Cerebellar nuclear complex (tissue), 1 donor: Measurements from ENCODE around the gene HDHD5.

Source experiments
- DNase-seq, 2 experiments: peaks; one replicate each; lab custom pipeline; 2025; lab: John Stamatoyannopoulos, UW

The HDHD5 gene

DNA sequence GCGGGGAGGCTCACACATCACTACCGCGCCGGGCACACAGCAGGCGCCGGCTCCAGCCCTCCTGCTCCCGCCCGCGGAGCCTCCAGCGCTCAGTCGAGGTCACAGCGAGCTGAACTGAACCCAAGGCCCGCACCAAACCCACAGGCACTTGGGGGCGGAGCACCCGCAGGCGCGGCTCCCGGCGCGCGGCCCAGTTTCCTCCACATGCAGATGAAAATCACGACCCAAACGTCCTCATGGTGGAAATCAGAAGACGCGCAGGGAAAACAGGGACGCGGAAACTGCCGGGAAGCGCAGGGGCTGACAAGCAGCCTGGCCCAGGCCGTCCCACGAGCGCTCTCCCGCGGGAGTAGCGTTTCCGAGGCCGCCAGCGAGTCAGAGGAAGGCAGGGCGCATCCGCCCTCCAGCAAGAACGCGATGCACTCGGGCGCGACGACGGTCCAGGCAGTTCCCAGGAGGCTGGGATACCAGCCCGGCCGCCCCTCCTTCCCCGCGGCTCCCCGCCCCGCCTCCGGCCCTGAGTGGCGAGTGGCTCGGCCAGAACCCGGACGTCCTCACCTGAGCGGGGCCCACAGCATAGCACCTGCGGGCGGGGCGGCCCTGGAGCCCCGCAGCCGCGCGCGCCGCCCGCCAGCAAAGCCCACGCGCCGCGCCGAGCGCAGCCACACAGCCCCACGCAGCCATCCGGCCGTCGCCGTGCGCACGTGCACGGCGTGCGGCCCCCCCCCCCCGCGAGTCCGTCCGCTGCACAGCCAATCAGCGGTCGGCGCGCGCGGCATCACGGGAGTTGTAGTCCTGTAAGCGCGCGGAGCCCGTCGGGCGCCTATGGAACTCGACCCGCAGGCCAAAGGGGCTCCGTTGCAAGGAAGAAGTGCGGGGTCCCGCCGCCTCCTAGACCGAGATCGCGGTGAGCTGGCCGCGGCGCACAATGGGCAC lies at the start of gene HDHD5:
HDHD5 (minus strand) TSS at position 710 of the 936 bp plus-strand sequence; CDS start at position 684, 26 bp downstream.
- DNase-seq = peak in 1 of 2 experiments; percentile 26

DNA sequence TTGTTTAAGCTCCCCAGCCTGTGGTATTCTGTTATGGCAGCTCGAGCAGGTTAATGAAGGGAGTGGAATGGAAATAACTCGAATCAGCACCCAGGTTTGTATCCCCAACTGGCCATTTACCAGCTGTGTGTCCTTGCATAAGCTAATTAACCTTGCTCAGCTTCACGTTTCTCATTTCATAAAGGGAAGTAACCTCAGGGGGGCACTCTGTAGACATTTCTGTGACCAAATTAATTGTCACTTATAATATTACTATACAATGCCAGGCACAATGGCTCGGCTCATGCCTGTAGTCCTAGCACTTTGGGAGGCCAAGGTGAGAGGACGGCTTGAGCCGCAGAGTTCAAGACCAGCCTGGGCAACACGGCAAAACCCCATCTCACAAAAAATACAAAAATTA lies 46.4 kb upstream of the HDHD5 start:
- DNase-seq = no peak

DNA sequence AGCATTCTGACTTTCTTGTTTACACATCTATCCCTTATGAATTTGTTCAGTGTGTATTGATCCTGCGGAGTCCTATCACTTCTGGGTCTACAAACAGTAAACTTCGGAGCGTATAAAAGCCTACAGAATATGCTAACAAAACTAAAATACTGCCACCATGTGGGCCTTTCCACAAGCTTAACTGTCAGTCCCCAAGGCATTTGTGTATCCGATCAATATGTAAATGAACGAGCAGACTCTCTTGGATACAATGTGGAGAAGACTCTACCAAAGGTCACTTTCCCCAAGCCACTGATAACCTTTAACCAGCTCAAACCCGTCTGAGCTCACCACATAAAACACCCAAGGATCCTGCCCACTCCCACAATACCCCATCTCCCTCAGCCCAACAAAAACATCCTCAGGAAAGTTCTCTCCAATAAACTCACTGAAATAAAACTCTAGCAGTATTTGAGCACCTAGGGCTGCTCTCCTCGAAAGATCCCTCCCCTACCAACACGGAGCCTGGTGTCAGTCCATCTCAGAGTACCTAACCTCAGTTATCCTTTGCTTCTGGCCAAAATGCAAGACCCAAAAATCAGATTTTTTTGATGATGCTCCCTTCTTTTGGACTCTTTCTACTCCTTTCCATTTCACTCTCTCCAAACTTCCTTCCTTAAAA lies 42.3 kb upstream of the HDHD5 start:
- no peak for DNase-seq

DNA sequence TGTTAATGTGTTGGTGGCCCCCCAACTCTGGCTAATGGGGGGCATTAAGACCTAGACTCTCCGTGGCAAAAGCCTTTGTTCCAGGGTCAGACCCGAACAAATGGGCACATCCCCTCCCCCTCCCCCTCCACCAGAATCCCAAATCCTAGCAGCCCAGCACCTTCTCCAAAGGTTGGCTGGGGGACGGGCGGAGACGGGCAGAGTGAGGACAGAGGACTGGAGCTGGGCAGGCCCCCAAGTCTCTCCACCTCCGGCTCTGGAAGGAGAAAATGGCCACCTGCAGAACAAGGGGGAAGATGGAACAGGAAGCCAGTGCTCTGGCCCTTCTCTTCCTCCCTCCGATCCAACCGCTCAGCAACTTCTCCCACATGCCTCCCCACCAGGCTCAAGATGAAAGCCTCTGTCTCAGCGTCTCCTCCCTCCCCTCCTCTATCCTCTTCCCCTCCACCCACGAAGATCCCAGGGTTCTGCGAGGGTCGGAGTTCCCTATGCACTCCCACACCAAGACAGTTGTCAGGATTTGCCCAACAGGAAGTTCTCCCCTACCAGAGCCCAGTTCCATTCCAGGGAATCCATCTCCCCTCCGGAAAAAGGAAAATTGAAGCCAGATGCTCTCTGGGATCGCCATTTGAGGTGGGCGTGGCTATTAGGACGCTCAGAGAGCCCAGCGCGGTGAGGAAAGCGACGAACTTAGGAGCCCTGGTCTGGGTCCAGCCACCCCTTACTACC lies 40.1 kb upstream of the HDHD5 start:
- no peak for DNase-seq

DNA sequence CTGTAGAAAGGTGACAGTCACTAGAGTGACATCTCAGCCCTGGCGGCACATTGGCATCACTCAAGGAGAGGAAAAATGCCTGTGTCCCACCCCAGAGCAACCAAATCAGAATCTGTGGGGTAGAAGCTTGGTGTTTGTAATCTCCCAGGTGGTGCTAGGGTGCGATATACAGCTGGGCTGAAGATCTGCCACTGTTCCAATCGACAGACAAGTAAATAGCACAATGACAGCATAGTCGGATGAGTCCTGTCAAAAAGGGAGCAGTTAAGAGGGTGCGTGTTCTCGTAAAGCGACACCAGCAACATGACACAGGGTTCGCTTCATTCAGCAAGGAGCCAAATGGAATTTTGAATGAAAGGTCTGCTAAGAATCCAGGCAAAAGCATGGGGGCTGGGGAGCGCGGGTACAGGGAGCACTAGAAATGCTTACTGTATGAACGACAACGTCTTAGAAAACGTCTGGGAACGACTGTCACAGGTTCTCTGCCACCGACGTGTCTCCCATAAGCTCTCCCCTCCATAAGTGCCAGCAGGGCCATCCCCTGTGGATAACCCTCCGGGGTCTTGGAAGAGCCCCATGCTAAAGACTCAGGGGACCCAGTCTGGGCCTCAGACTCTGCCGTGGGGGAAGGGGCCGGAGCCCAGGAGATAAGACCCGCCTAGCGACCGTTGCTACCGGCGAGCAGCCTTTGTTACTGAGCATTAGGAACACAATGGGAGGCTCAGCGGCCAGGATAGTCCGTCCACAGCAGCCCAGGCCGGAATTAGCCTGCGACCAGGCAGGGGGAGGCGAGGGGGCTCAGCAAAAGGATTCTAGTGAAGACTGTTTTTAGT lies 39.3 kb upstream of the HDHD5 start:
- DNase-seq = no peak

DNA sequence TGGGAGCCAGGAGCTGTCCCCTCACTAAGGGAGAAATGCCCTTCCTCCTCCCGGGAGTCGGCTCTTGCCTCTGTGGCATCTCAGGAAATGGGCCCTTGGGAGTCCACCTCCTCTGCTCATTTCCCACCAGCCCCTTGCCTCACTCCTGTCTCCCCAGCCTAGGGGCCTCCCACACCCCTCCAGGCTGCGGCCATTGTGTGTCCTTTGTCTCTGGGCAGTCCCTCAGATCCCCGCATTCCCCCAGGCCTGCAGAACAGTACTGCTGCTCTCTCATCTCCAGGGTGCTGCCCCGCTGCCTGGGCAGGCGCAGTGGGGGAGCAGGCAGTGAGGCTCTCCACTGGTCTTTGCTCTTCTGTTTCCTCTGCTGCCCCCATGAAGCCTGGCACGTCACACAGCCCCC lies 35.1 kb upstream of the HDHD5 start:
- no peak for DNase-seq

DNA sequence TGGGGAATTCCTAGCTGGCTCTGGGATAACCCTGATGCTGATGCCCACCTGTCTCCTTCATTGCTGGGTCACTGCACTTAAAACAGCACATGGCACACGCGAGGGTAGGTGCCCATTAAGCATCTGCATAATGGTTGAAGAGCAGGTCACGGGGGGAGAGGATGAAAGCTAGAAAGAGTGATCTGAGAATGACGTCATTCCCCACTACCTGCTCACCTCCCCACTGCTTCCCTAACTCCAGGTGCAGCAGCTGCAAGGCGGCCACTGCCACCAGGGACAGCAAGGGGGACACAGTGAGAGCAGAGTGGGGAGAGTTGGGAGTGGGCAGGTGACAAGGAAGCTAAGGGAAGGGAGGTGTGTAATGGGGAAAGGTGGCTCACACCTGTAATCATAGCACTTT lies 33.1 kb upstream of the HDHD5 start:
- no peak for DNase-seq

DNA sequence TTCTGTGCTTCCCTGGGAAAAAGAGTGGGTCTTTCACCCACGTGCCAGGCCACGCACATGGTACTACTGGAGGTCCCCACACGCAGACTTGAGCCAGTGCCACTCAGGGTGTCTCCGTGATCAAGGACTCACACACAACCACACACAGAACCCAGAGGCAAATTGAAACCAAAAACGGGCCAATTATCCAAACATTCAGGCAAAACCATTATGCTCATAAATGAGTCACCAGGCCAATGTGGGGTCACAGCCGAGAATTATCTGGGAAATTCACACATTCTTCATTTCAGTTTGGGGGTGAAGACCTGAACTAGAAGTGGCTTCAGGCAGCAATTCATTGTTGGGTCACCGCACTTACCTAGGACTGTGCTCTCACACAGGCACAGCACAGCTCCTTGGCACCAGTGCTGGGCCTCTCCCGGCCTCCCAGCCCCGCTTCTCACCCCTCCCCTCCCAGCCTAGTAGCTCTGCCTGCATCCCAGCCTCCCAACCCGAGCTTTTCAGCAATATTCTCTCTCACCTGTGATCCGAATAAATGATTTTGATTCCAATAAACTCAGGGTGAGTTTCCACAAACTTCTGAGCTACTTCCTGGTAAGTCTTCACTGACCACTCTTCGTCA lies 32.2 kb upstream of the HDHD5 start:
- DNase-seq = no peak

DNA sequence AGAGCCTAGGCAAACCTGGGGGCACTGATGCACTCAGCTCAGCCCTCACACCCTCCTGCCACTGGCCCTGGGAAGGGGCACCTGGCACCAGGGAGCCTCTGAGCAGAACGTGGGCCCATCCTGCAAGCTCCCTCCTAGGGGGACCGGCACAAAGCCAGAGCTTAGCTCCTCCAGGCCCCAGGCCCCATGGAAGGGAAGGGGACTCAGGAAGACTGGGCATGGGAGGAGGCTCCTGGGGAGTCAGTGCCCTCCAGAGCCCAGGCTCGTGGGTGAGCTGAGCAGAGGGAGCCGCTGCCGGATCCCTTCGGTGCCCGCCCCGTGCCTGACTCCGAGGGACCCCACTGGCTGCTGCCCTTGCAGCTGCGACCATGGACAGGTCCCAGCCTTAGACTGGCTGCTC lies 31.6 kb upstream of the HDHD5 start:
- DNase-seq = no peak

DNA sequence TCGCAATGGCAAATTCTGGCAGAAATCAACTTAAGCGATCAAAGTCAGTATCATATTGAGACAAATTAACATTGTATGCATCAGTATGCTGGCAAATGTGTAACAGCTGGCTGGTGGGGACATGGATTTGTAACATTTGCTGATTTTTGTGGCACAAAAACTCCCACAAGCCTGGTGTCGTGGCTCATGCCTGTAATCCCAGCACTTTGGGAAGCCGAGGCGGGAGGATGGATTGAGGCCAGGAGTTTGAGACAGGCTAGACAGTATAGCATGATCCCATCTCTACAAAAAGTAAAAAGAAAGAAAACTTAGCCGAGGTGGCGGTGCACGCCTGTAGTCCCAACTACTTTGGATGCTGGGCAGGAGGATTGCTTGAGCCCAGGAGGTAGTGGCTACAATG lies 17.6 kb upstream of the HDHD5 start:
- no peak for DNase-seq

DNA sequence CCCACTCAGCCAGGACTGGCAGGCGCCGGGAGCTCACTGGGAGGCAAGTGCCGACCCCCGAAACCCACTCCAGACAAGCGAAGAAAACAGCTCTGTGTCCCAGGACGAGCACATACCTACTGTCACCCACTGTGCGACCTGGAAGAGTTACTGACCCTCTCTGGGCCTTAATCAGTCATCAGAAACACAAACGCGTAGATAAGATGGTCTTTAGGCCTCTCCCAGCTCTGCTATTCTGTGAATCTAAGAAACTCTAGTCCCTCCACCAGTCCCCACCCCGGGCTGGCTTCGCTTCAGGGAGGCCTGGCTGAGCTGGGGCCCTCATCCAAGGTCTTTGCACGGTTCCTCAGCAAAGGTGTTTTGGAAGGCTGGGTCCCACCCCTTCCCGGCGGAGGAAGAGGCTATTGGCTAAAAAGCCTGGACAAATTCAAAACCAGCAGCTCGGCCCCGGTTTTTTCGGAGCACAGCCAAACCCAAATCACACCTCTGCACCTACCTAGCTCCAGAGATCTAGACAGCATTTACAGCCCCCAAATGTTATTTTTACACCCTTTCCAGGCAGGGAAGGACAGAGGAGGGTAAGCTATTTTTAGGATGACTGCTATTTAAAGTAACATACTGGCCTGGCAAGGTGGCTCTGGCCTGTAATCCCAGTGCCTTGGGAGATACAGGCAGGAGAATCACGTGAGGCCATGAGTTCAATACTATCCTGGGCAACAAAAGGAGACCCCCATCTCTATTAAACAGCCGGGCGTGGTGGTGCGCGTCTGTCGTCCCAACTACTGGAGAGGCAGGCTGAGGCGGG lies 13.2 kb upstream of the HDHD5 start:
- peak in 1 of 2 experiments; percentile 79 for DNase-seq

DNA sequence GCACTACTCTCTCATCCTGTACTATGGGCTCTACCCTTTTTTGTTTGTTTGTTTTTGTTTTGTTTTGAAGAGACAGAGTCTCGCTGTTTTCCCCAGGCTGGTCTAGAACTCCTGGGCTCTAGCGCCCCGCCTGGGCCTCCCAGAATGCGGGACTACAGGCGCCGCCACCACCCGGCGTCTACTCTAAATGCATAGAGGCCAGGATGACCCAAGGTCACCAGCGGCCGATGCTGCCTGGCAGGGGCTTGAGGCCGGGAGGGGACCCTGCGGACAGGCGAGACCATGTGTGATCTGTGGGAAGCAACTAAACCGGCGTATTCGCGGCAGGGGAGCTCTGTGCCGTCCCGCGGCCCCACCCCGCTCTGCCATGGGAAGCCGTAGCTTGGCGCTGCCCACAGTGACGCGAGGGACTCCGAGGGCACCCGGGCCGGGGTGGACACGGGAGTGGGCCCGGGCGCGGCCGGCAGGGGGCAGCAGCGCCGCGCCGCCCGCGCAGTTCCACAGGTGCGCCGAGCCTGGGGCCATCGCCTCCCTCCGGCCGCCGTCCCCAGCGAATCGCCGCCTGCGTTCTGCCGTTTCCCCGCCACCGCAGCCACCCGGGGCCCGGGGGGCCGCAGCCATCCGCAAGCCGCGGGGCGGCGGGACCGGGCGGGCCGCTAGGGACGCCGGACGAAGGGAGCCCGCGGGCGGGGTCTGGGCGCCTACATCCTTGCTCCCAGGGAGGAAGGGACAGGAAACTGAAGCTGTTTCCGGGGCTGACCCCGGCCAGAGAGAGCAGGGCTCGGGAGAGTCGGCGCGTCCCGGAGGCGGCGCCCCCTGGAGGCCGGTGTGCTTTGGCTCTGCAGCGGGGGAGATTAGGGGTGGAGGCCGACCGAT lies 12.3 kb upstream of the HDHD5 start:
- DNase-seq = peak in 1 of 2 experiments; percentile 77

DNA sequence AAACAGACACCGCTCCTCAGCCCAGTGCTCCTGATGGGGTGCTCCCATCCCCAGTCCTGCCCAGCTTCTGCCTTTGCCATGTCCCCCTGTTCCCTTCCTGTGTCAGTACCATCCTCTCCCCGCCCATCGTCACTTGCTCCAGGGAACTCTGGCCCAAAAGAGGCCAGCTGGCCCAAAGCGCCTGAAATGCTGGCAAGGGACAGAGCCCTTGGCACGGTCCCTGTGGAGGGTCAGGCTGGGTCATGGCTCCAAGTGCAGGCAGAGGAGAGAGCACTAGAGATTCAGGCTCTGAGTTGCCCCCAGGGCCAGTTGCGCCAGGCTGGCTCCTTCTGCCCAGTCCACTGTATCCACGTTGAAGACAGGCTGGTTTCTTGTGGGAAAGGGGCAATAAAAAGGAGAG lies 8.4 kb upstream of the HDHD5 start:
- DNase-seq = no peak

DNA sequence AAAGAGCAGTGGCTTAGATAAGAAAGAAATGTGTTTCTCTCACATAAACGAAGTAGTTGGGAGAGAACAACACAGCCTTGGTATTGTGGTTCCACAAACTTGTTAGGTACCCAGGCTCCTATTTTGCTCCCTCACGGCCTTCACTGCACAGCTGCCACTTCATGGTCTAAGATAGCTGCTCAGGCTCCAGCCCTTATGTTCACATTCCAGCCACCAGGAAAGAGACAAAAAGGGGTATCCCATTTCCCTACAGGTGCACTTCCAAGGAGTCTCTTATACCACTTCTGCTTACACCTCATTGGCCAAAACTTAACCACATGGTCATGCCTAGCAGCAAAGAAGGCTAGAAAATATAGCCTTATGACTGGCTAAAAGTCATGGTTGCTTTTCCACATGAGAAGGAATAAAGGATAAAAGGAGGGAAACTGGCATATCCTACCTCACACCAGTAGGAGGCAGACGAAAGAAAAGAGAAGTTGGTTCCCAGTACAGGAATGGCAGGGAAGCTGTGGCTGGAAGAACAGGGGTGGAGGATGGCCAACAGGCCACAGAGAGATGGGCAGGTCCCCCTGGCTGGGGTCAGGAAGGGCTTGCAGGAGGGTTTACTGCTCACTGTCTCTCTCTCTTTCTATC lies 5.4 kb upstream of the HDHD5 start:
- no peak for DNase-seq

DNA sequence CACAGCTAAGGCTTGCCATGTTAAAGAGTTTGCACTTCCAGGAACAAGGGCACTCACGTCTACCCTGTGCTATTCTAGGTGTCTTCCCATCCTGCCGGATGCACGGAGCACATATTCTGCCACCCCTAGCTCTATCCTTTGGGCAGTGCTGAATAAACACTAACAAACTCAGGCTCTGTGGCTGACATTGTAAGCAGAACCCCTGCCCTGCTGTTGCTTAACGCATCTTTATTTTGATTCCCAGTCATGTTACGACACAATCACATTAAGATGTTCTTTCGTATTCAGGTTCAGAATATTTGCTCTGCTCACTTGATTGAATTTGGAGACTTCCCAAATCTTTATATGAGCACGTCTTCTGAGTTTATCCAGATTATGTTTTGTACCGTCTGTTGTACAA lies 3.7 kb upstream of the HDHD5 start:
- no peak for DNase-seq

DNA sequence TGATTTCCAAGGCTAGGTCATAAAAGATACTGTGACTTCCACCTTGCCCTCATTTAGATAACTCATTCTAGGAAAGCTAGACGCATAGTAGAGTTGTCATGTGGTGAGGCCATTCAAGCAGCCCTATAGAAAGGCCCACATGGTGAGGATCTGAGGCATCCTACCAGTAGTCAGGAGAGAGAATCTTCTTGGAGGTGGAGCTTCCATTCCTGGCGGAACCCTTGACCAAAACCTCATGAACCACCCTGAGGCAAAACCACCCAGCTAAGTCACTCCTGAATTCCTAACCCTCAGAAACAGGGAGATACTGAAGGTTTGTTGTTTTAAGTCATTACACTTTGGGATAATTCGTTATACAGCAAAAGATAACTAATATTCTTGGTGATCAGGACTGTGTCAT lies 2.9 kb upstream of the HDHD5 start:
- no peak for DNase-seq

DNA sequence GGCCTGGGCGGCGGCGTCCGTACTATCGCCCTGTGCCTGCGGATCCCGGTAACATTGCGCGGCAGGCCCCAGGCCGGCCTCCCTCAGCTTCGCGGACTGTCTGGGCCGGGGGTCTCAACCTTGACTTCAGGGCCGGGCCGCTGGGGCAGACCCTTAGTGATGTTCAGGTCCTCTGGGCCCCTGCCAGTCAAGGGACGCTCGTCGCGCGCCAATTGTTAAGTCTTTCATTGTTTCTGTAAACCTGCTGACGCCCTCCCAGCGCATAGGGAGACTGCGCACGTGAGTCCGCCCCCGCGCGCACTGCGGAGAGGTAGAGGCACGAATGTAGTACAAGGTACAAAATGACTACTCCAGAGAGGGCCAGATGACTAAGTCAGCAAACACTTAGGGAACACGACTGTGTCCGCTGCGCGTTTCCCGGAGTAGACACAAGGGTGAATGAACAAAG lies 451 bp upstream of the HDHD5 start:
- DNase-seq = peak in 1 of 2 experiments; percentile 19

DNA sequence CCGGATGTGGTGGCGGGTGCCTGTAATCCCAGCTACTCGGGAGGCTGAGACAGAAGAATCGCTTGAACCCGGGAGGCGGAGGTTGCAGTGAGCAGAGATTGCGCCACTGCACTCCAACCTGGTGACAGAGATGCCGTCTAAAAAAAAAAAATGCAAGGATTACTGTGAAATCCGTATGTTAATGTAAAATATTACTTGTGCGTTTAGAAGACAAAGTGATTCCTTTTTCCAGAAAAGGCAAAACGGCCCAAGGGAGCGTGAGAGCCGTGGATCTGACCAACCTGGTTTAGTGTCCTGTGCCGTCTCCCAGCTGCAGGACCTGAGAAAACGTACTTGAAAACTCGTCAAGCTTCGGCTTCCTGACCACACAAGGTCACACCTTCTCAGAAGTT lies 905 bp downstream of the HDHD5 start:
- no peak for DNase-seq

DNA sequence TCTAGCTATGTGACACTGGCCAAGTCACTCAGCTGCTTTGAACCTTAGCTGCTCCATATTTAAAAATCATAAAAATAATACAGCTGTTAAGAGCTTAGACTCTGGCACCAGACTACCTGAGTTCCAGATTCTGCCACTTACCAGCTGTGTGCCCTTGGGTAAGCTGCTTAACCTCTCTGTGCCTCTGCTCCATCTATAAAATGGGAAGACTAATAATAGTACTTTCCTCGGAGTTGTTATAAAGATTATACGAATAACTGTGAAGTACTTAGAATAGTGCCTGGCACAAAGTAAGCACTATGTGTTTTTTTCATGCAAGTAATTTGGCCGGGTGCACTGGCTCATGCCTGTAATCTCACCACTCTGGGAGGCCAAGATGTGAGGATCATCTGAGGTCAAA lies 1.4 kb downstream of the HDHD5 start:
- DNase-seq = no peak
